HG02884 (cell line): ENCODE measurements around the gene ARHGAP4.

Experiments used
- ATAC-seq: cut with Tn5 transposase; IDR thresholded peaks from one replicate; pipeline ENCODE4 v1.9.1; 2021; ENCODE audit warnings: mild to moderate bottlenecking, moderate library complexity; ENCODE audit not compliant: unreplicated experiment

Gene ARHGAP4

GRCh38 chrX:153947009-153947769 is 21.1 kb upstream of the ARHGAP4 start:
- ATAC-seq: no peak

DNA sequence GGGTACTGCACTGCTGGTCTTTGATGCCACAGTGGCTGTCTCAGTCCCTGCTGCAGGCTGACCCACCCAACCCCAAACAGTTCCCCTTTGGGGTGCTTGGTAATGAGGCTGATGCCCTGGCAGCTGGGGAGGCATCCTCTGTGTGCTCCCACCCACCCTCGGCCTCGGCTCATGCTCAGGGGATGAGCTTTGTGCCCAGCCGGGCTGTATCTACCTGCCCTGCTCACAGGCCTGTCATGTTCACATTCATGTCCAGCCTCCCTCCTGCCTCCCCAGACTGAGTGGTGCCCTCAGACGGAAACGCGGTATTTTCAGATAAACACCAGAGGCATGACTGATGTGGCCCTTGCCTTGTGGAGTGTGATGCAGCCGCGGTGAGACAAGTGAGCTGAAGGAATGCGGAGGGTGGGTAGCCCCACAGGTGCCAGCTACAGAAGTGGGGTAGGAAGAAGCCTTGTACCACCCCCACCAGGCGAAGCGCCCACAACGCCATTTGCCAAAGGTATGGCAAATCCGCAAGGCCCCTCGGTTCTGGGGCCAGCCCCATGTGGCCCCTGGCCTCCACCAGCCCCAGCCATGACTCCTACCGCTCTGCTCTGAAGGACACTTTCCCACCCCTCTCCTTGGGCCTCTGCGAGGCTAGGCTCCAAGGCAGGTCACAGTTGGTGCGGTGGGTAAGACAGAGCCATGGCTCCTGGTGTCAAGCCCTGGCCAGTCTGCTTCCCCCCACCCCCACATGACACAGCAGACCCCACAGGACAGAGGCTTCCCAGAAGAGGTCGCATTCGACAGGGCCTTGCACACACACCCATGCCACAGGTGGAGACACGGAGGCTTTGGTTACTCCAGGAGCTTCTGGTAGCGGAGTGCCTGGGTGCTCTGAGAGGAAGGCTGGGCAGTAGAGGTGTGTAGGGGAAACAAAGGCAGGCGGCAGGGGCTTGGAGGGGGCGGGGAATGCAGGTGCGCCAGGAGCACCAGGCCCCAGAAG is 20.2 kb upstream of the ARHGAP4 start:
- no peak for ATAC-seq

- ATAC-seq: no peak
Observed at GRCh38 chrX:153944800-153945150, 18.7 kb upstream of the ARHGAP4 start.

GRCh38 chrX:153944140-153944799 is 18.2 kb upstream of the ARHGAP4 start, which contains the start of gene RENBP:
Gene RENBP, minus strand, starts transcription at chrX:153944643. Its CDS starts 33 bp downstream, at chrX:153944610.
- no peak for ATAC-seq

- no peak for ATAC-seq
Observed at GRCh38 chrX:153941336-153942252, 15.5 kb upstream of the ARHGAP4 start.

DNA sequence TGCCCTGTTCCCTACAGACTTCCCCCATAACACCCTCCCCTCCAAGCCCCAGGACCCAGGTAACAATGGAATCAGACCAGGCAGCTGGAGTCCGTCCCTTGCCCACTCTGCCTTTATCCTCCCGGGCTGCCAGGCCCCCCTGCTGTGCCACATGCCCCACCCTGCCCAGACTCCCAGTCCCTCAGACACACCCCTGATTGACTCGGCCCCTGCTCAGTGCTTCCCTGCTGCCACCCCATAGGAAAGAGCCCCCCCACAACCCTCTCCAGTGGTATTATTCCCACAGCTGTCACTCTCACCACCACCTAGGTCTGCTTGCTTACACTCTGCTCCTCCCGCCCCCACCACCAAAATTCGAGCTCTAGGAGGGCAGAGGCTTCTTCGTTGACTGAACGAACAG is 13.5 kb upstream of the ARHGAP4 start:
- no peak for ATAC-seq

DNA sequence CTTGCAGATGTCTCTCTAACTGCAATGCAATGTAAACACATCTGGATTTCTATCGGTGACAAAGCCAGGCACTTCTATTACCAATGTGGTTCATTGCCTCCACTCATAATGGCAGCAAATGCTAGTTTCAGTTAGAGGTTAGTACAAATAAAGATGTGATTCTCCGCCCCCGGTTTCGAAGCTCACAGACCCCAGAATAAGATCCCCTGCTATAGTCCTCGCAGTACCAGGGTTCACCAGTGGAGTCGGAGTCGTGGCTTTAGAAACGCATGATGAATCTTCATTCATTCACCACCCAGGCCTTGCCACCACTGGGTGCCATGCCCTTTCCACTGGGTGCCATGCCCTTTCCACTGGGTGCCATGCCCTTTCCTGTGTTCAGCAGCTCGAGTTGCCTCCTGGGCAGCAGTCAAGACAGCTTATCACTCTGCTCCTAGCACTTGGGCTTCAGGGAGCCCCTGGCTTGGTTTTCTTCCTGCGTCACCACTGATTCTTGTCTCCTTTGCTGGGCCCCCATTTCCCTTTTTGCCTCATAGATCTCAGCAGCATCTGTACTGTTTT is 12.2 kb upstream of the ARHGAP4 start:
- no peak for ATAC-seq

DNA sequence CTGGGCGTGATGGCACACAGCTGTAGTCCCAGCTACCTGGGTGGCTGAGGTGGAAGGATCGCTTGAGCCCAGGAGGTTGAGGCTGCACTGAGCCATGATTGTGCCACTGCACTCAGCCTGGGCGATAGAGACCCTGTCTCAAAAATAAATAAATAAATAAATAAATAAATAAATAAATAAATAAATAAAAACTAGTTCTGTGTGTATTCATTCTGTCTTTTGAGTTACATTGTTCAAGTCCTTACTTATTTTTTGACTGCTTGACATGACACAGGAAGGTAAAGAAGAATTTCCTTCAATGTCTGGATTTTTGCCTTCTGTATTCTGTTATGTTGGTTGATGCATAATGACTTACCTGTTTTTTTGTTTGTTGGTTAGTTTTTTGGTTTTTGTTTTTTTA is 11.0 kb upstream of the ARHGAP4 start:
- ATAC-seq: no peak

- no peak for ATAC-seq
Observed at GRCh38 chrX:153935326-153935851, 9.3 kb upstream of the ARHGAP4 start.

DNA sequence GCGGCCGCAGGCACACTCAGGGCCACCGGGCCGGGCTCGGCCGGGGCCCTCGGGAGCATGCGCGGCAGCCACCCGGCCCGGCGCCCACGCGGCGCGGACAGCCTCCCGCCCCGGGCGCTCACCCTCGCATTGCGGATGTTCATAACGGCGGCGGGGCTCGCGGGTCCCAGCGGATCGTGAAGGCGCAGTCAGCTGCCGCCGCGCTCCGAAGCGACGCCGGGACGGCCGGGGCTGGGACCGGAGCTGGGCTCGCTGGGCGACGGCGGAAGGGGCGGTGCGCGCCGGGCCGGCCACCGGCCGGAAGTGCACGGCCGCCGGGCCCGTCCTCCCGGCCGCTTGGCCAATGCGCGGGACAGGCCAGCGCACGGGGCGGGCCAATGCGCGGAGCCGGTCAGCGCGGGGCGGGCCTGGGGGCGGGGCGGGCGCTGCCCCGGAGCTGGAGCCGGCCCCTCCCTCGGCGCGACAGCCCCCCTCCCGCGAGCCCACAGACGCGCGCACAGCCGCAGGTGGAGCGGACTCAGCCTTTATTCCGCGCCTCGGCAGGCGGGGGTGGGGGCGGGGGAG is 8.8 kb upstream of the ARHGAP4 start, which contains the start of gene NAA10:
Gene NAA10, minus strand, starts transcription at position 276 of the 564 bp plus-strand sequence. Its CDS starts 133 bp downstream, at position 143.
- ATAC-seq: peak; percentile 89

GRCh38 chrX:153934148-153934761 is 8.2 kb upstream of the ARHGAP4 start:
- ATAC-seq: peak; percentile 17

DNA sequence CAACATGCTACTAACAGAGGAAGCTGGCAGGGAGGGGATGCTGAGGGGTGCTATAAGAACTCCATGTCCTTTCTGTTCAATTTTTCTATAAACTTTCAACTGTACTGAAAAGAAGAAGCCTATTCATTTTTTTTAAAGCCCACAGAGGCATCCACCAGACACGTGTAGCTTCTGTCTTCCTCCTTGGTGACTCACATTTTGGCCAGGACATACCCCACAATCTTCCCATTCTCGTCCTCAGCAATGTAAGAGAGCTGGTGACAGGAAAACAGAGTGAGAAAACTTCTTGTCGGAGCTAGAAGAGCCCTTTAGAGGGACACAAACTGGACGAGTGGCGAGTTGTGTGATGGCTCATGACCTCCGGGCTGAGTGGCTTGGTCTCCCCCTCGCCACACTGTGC is 7.7 kb upstream of the ARHGAP4 start:
- ATAC-seq: no peak

DNA sequence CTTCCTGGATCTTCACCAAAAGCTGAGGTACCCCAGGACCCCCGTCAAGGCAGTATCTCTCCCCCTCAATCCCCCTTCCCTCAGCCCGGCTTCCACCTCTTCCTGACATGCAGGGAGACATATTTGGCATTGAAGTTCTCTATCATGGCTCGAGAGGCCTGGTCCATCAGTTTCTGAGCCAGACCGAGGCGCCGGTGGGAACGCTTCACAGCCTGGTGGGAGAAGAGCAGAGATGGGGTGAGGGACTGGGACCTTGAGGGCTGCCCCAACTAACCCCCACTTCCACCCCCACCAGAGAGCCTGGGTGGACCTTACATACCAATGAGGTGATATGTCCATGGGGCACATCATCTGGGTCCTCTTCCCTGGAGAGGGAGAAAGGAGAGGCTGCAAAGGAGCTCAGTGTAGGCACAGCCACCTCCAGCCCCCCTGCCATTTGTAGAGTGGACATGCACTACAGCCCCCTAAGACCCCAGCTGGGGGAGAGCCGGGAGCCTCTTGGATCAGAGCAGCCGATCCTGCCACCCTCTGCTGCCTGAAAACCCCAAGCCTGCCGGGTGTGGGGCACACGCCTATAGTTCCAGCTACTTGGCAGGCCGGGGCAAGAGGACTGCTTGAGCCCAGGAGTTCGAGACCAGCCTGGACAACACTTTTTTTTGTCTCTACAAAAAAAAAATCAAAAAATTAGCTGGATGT is 6.3 kb upstream of the ARHGAP4 start:
- ATAC-seq: no peak

DNA sequence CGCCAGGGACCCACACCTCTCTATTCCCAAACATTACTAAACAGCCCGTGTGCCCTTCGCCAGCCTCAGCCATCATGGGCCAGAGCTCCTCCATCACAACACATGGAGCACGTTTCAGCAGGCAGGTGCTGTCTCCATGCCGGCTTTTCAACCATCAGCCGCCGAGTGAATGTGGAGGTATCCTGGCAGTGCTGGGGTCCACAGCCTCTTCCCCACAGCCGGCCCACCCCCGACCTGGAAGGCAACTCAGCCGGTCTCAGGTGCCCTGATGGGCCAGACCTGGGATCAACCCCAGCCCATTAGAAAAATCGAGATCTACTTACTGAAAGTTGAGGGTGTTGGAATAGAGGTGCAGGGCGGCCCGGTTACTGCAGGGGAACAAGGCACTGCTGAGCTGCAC is 5.7 kb upstream of the ARHGAP4 start:
- ATAC-seq: no peak

DNA sequence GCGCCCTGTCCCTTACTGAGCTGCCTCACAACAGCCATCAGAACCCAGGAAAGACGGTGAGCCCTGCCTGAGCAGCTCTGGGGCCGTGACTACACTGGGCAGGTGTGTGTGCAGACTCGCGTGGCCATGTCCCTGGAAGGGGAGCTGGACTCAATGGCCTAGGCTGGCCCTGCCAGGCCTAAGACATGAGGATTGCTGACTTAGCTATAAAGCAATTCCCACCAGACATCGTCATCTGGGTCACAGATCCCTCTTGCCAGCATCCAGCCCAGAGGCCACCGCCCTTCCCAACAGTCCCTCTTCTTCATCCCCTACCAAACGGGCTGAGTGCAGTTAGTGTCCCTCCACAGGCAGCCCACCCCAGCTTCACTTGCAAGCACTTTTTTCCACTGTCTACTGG is 5.1 kb upstream of the ARHGAP4 start:
- ATAC-seq: no peak

DNA sequence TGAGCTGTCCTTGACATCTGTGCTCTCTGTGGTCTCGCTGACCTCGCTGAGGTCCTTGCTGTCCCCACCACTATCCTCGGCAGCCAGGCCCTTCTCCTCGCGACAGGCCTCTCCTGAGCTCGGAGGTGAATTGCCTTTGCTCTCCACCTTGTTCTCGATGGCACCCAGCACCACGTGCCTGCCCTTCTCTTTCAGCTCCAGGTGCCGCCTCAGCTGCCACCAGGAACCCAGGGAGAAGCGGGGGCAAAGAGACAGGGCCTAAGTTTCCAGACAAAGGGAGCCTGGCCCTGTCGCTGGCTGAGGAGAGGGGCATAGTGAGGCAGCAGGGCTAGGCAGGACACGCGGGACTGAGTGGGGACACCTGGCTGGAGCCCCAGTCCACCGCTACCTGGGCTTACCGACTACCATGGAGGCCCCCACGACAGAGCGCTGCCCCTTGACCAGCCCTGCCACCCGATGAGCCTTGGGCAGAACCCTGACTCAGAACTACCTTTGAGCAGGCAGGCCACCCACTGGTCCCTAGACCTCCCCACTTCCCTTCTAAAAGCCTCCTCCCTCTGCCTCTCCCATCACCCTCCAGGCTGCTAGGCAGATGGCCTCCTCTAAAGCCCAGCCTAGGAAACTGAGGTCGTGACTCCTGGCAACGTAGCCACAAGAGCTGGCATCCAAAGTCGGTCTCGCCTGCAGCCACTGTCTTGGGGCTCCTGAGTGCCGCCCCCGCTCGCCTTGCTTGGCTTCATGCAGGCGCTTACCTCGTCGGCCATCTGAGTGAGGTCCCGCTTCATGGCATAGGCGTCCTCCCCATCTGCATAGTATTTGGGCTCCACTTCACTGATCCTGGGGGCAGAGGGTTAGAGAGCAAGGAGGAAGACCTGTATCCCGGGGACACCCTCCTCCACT is 4.2 kb upstream of the ARHGAP4 start:
- no peak for ATAC-seq

DNA sequence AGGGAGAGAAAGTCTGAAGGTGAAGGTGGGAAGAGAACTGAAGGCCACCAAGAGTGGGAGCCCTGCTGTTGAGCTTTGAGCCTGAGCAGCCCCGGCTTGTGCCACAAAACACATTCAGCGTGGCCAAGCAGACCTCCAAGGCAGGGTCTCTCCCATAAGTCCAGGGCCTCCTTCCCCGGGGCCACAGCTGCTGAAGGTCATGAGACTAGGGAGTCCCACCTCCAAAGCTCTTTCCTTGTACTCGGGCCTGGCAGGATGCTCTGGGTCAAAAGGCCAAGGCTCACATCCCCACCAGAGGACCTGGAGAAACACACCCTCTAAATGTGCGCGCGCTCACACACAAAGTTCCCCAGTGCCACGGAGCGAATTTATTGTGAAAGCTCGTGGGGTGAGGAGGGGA is 3.5 kb upstream of the ARHGAP4 start:
- no peak for ATAC-seq
